ENCODE results near the gene BMP2K. TPM values are rescaled to one million over a fixed set of nuclear protein-coding genes. Genes with fewer than 3 reads are reported as not detected.

Gene BMP2K
- total and polyA plus RNA-seq, 9 donors = 11.4 to 22.4 (median 15.5) TPM

Other genes with a start within 250 kb of the BMP2K start
- 7.5 TPM for gene ANXA3, start 224.6 kb upstream of the BMP2K start, total RNA-seq
- 10 to 100 TPM in 3 of 8 donors, 1 to 10 TPM in 5; 6.0 to 15.9 (median 8.6) TPM for gene ANXA3, start 224.6 kb upstream of the BMP2K start, polyA plus RNA-seq (ENCODE audit: insufficient read depth in 1 of 8, insufficient read length in 8 of 8, low replicate concordance in 1 of 8)
- gene PAQR3, start 163.1 kb downstream of the BMP2K start, total RNA-seq = 5.5 TPM
- 10 to 100 TPM in 2 of 8 donors, 1 to 10 TPM in 6; 7.1 to 13.3 (median 9.0) TPM for gene PAQR3, start 163.1 kb downstream of the BMP2K start, polyA plus RNA-seq (ENCODE audit: insufficient read depth in 1 of 8, insufficient read length in 8 of 8, low replicate concordance in 1 of 8)

Data from muscle of leg (tissue), 9 donors.